Panc1 (cell line): ENCODE results near the gene B4GALT7.

Experiments
- CTCF ChIP-seq: fragments of 450-650 bp; IDR thresholded peaks from 2 replicates; pipeline ENCODE4 v1.5.1; 2017; ENCODE audit warnings: mild to moderate bottlenecking
- POLR2AphosphoS5 ChIP-seq: IDR thresholded peaks from 2 replicates; pipeline ENCODE4 v1.6.1; 2012; ENCODE audit warnings: mild to moderate bottlenecking, low read depth, low read length, moderate library complexity

GRCh38 chr5:177620560-177620959 lies 20.6 kb downstream of the B4GALT7 start:
- TF ChIP-seq CTCF (no peak), POLR2AphosphoS5 (no peak)
